Sigmoid colon (tissue), 4 donors: ENCODE measurements around the gene TMOD1.

Source experiments
- EP300 ChIP-seq, 4 donors: sonication (generic); formaldehyde crosslinking; IDR thresholded peaks; one replicate each; pipeline ENCODE4 v1.6.1; 2017; ENCODE audit warnings: antibody characterized with exemption in 4 of 4
- POLR2A ChIP-seq, 2 donors: fragments of 450-650 bp; IDR thresholded peaks; one replicate each; pipeline ENCODE4 v1.6.1; 2016; ENCODE audit warnings: antibody characterized with exemption in 2 of 2, mild to moderate bottlenecking in 2 of 2, moderate library complexity in 2 of 2
- POLR2AphosphoS5 ChIP-seq, 4 donors: sonication (generic); formaldehyde crosslinking; IDR thresholded peaks; one replicate each; pipeline ENCODE4 v1.6.1; 2017; ENCODE audit warnings: antibody characterized with exemption in 4 of 4
- TF ChIP-seq, protein P1 (sequence below), 4 experiments: fragments of 450-650 bp in 3 of 4; fragments of 200-600 bp in 1 of 4; IDR thresholded peaks; one replicate each; pipeline ENCODE4 v1.5.1; 2016 to 2019; ENCODE audit warnings: antibody characterized with exemption in 4 of 4, mild to moderate bottlenecking in 3 of 4, moderate library complexity in 2 of 4

DNA sequence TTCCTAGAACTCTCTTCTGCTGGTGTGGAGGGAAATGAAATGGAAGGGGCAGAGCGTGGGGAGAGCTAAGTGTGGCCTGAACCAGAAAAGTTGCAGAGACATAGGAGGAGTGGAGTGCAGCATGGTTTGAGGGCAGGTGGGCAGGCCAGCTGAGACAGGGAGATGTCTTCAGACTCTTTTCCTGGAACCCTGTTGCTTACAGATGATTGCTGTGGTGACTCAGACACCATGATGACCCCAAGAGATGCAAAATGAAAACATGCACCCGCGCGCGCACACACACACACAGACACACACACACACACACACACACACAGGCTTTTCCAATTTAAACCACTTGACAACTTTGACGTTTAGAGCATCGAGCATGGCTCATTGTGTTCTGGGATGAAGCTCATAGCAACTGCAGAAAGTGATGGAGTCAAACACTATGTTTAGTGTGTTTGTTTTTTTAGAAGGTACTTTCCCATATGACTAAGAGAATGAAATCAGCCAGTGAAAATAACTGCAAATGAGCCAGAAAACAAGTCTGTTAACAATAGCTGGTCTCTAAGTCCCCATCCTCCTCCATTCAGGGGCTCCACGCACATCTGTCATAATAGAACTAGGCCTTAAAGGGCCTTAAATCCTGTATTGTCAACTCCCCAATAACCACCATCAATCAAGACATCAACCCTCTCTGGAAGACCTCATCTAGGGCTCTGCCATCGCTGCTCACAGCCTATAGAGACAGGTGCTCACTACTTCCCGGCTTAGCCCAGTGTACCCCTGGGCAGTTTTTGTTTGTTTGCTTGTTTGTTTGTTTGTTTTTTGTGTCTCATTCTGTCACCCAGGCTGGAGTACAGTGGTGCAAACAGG lies 9.6 kb downstream of the TMOD1 start:
- TF ChIP-seq, protein P1, sequence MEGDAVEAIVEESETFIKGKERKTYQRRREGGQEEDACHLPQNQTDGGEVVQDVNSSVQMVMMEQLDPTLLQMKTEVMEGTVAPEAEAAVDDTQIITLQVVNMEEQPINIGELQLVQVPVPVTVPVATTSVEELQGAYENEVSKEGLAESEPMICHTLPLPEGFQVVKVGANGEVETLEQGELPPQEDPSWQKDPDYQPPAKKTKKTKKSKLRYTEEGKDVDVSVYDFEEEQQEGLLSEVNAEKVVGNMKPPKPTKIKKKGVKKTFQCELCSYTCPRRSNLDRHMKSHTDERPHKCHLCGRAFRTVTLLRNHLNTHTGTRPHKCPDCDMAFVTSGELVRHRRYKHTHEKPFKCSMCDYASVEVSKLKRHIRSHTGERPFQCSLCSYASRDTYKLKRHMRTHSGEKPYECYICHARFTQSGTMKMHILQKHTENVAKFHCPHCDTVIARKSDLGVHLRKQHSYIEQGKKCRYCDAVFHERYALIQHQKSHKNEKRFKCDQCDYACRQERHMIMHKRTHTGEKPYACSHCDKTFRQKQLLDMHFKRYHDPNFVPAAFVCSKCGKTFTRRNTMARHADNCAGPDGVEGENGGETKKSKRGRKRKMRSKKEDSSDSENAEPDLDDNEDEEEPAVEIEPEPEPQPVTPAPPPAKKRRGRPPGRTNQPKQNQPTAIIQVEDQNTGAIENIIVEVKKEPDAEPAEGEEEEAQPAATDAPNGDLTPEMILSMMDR (IDR thresholded peaks at IDR 0.05), result no peak
- TF ChIP-seq POLR2A (IDR thresholded peaks at IDR 0.05) (no peak), POLR2AphosphoS5 (IDR thresholded peaks at IDR 0.05) (no peak), EP300 (IDR thresholded peaks at IDR 0.05) (no peak)
